Measurements from ENCODE around the gene TRIO.

The TRIO gene

DNA sequence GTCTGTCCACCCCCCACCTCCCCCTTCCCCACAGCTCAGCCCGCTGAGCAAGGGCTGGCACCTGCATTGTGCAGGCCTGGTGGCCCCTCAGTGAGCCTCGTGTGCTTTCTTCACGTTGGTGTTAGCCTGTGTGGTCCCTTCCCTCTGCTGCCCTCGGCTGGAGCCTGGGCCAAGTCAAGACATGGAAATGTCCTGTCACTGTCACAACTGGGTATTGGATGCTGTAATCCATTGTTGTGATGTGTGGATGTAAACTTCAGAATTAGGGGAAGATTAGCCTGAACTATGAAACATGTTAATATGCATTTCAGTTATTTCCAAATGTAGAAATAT is 103.9 kb downstream of the TRIO start:
- no peak for DNase-seq (ENCODE audit: low spot score)

GRCh38 chr5:14249258-14250082 is 106.3 kb downstream of the TRIO start:
- no peak for DNase-seq (ENCODE audit: low spot score)

DNA sequence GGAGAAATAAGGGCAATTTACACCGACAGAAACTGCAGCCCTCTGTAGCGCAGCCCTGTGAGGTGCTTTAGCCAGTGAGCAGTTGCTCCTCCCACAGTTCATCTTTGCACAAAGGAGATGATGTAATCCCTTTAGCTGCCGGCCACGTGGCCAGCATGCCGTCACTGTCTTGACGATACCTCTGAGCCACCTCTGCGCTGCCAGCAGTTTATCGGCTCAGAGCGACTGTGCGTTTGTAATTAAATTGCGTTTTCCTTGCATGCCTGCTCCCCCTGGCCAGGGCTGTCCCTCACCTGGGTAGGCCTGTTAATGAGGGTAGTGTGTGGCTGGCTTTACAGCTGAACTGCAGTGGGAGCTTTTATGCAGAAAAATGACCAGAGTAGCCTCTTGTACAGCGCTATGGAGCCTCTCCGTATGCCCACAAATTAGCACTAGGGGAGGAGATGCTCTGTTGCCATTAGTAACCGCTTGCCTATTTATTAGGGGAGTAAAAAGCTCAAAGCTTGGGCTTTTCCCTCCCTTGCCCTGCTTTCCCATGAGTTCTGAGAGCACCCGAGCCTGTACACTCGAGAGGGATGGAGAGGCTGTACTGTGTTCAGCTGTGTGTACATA is 107.0 kb downstream of the TRIO start:
- no peak for DNase-seq (ENCODE audit: low spot score)

DNA sequence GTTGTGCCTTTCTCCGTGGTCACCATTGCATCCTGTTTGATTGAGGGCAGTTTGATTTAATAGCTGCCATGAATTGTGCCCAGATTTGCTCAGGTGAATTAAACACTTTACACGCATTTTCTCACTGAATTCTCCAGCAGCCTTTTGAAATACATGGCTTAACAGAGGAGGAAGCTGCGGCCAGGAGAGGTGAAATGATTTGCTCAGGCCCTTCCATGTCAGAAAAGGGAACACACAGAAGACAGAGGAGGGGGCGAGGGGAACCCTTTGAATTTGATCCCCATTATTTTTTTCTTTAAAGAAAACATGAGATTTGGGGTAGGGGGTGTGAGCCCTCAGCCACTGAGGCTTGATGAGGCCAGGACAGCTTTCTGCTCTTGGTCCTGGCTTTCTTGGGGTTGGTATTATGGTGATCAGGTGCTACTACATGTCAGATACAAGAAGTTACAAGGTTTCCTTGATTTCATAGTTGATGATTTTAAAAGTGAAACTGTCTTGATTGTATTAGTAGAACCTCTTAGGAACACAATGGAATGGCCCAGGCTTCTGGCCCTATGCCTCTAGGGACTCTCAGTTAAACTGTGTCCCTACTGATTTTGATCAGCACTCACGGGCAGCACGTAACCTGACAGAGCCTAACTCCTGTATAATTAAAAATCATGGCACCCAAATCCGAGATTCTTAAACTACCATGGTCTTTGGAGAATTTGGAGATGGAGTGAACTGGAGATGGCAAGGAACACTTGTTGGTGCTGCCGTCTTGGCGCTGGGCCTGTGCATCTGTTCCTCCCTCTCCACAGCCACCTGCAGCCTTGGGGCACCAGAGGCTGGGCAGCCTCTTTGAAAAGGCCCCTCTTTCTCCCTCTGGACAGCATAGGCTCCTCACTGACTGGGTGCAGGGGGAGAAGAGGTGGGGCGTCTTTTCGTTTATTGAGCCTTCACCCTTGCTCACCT is 107.9 kb downstream of the TRIO start:
- DNase-seq (ENCODE audit: low spot score) = no peak

- no peak for DNase-seq (ENCODE audit: low spot score)
Measured at GRCh38 chr5:14251733-14252132, 108.6 kb downstream of the TRIO start.

GRCh38 chr5:14252793-14253192 is 109.7 kb downstream of the TRIO start:
- no peak for DNase-seq (ENCODE audit: low spot score)

- DNase-seq (ENCODE audit: low spot score) = no peak
Measured at GRCh38 chr5:14254686-14255085, 111.5 kb downstream of the TRIO start.

DNA sequence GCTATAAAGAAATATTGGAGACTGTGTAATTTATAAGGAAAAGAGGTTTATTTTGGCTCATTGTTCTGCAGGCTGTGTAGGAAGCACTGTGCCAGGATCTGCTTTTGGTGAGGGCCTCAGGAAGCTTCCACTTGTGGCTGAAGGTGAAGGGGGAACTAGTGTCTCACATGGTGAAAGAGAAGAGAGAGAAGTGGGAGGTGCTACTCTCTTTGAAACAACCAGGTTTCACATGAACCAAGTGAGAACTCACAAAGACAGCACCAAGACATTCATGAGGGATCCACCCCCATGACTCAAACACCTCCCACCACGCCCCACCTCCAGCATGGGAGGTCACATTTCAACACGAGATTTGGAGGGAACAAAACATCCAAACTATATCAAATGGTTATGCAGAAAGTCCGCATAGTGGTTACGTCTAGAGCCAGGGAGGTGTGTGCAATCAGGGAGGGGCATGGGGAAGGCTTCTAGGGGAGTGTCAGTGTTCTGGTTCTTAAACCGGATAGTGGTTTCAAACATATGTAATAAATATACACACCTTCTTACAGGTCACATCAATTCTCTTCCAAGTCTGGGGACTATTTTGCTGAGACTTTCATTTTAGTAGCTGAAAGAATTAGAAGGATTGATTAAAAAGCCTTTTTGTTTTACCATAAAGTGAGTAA is 113.0 kb downstream of the TRIO start:
- no peak for DNase-seq (ENCODE audit: low spot score)

DNA sequence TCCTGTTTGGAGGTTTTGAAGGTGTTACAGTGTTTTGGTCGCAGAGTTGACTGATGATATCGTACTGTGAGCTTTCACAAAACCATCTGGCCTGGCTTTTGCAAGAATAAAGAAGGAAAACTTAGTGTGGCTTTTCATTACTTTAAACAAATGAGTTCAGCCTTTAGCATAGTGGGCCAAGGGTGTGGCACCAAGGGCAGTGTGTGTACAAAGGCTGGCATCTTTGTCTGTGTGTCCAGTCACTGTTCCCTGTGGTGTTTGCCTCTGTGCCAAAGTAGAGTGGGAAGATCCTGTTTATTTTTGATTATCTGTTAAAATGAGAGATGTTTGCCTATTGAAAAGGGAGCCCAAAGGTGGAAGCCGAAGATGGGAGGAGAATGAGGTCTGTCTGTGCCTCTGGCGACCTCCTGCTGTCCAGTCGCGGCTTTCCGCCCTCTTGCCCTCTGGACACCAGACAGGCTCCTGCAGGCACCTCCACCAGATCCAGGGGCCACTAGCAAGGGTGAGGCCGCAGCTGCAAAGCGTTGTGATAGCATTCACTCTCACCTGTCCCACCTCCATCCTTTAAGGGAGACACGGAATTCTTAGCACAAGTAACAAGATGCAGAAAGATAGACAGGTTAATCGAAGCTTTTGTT is 113.7 kb downstream of the TRIO start:
- DNase-seq (ENCODE audit: low spot score) = no peak

GRCh38 chr5:14257995-14258403 is 114.9 kb downstream of the TRIO start:
- DNase-seq (ENCODE audit: low spot score) = no peak

DNA sequence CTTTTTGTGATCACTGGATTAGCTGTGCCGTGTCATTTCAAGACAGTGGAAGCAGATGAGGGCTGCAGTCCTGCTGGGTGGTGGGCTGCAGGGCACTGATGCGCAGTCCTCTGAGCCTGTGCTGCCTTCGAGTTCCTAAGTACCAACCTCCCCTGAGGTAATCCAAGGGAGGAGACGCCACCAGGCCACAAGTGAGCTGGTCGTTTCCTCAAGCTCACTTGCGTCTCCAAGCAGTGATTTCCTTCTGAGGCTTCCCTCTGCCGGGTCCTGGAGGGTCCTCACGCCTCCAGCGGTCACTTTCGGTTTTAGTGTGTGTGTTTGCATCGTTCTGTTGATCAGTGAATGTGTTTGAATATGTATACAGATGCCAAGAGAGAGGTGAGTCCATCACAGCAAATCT is 115.7 kb downstream of the TRIO start:
- DNase-seq (ENCODE audit: low spot score) = no peak

- no peak for DNase-seq (ENCODE audit: low spot score)
Measured at GRCh38 chr5:14260637-14261036, 117.5 kb downstream of the TRIO start.

- DNase-seq (ENCODE audit: low spot score) = no peak
Measured at GRCh38 chr5:14261235-14261634, 118.1 kb downstream of the TRIO start.

- DNase-seq (ENCODE audit: low spot score) = no peak
Measured at GRCh38 chr5:14261856-14262611, 118.9 kb downstream of the TRIO start.

GRCh38 chr5:14263113-14263512 is 120.0 kb downstream of the TRIO start:
- no peak for DNase-seq (ENCODE audit: low spot score)

DNA sequence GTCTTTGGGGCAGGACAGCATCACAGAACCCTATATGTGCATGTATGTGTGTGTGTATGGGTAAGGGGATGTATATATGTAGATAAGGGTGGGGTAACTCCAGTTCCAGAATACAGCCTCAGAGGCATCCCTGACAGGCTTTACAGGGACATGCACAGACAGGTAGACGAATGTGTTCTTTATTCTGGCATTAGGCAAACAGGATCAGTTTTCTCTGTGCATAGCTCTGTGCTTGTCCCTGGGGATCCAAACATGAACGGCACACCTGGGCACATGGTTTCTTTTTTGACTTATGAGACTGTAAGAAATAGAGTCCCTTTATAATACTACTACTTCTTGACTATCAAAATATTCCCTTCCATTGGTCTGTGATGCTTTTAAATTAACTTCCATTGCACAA is 120.6 kb downstream of the TRIO start:
- DNase-seq (ENCODE audit: low spot score) = no peak

GRCh38 chr5:14264605-14265316 is 121.6 kb downstream of the TRIO start:
- DNase-seq (ENCODE audit: low spot score) = peak; percentile 62

GRCh38 chr5:14265570-14265969 is 122.4 kb downstream of the TRIO start:
- no peak for DNase-seq (ENCODE audit: low spot score)

GRCh38 chr5:14266171-14266570 is 123.0 kb downstream of the TRIO start:
- DNase-seq (ENCODE audit: low spot score) = no peak

DNA sequence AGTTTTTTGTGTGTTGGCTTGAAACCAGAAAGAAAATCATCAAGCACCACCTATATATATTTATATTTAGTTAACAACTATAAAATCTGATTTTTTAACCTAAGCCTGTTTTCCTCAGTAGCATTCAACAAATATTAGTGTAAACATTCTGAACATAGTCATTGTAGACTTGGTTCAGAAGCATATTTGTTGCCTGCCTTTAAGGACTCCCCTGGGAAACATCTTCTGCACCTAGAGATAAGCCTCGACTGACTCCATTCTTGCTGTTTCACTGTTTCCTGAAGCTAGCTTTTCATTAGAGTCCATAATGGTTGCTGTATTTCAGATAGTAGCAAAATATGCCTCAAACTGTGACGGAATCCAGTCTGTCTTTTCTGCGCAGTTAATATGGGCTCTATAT is 123.5 kb downstream of the TRIO start:
- DNase-seq (ENCODE audit: low spot score) = peak; percentile 13
